Smooth muscle cell (in vitro differentiated cells): ENCODE measurements around the gene CPVL. TPM values are rescaled to one million over a fixed set of nuclear protein-coding genes. Genes with fewer than 3 reads are reported as not detected.

Source experiments
- DNase-seq: peaks from one replicate; lab custom pipeline; 2025; ENCODE audit not compliant: unreplicated experiment; lab: John Stamatoyannopoulos, UW
- H2AFZ ChIP-seq: fragments of 200-600 bp; sonication (generic); 2 replicates; pipeline ENCODE4 v1.6.0; 2016; ENCODE audit warnings: antibody characterized with exemption, low read depth, mild to moderate bottlenecking
- H3F3A ChIP-seq: fragments of 200-600 bp; sonication (generic); 2 replicates; pipeline ENCODE4 v1.6.0; 2017; ENCODE audit warnings: antibody characterized with exemption, low read depth
- H3K27ac ChIP-seq: fragments of 200-600 bp; sonication (generic); 2 replicates; pipeline ENCODE4 v1.5.1; 2016; ENCODE audit warnings: low read depth, mild to moderate bottlenecking
- H3K27me3 ChIP-seq: fragments of 200-600 bp; sonication (generic); 2 replicates; pipeline ENCODE4 v1.6.1; 2016; ENCODE audit warnings: low read depth, mild to moderate bottlenecking
- H3K36me3 ChIP-seq: fragments of 200-600 bp; sonication (generic); 2 replicates; pipeline ENCODE4 v1.5.1; 2016; ENCODE audit warnings: low read depth
- H3K4me1 ChIP-seq: fragments of 200-600 bp; sonication (generic); 2 replicates; pipeline ENCODE4 v1.5.1; 2016; ENCODE audit warnings: low read depth
- H3K4me2 ChIP-seq: fragments of 200-600 bp; sonication (generic); 2 replicates; pipeline ENCODE4 v1.6.0; 2016; ENCODE audit warnings: mild to moderate bottlenecking
- H3K4me3 ChIP-seq: fragments of 200-600 bp; sonication (generic); 2 replicates; pipeline ENCODE4 v1.5.1; 2016; ENCODE audit warnings: mild to moderate bottlenecking
- H3K79me2 ChIP-seq: fragments of 200-600 bp; sonication (generic); 2 replicates; pipeline ENCODE4 v1.6.0; 2016; ENCODE audit warnings: low read depth, mild to moderate bottlenecking
- H3K9ac ChIP-seq: fragments of 200-600 bp; sonication (generic); 2 replicates; pipeline ENCODE4 v1.6.0; 2016; ENCODE audit warnings: low read depth
- H3K9me3 ChIP-seq: fragments of 200-600 bp; sonication (generic); replicated peaks from 2 replicates; pipeline ENCODE4 v1.5.1; 2016; ENCODE audit warnings: low read depth
- H4K20me1 ChIP-seq: fragments of 200-600 bp; sonication (generic); 2 replicates; pipeline ENCODE4 v1.6.0; 2016; ENCODE audit warnings: low read depth
- CTCF ChIP-seq: fragments of 200-600 bp; sonication (generic); IDR thresholded peaks from 2 replicates; pipeline ENCODE4 v1.5.1; 2017; ENCODE audit warnings: borderline replicate concordance, mild to moderate bottlenecking, antibody characterized with exemption; ENCODE audit not compliant: insufficient read depth, poor library complexity, severe bottlenecking
- WGBS: methylation state at CpG from one replicate; pipeline ENCODE4 v1.1.7; 2016; ENCODE audit warnings: low lambda C conversion rate; 5-methylcytosine and 5-hydroxymethylcytosine counted together
- polyA plus RNA-seq: library from polyadenylated mRNA; unstranded; fragments of >200 nt; fragmentation: Nextera tagmentation; extraction: Ambion mirVana; gene quantifications from 2 replicates; pipeline ENCODE4 v1.2.1, GENCODE V29; 2016
- total RNA-seq: library from RNA; depleted of rRNA; stranded (reverse); fragments of >200 nt; gene quantifications from 2 replicates; pipeline ENCODE4 v1.2.3, GENCODE V29; 2014

CPVL gene
- total and polyA plus RNA-seq, 2 experiments from 2014 or later: 7.2 to 29.8 TPM

GRCh38 chr7:29044554-29044953 lies 101.8 kb downstream of the CPVL start:
- H3K4me1 ChIP-seq: peaks cover 24% of the 10 kb centered on the region
- 91% methylated on average over 5 of the region's 5 CpGs for WGBS
- TF ChIP-seq CTCF: no peak
- no peaks in the 10 kb centered on the region for H4K20me1 ChIP-seq
- H2AFZ ChIP-seq: no peak overlapping the region
- no peaks in the 10 kb centered on the region for H3K27me3 ChIP-seq
- no peak for DNase-seq
- peaks cover 19% of the 10 kb centered on the region for H3F3A ChIP-seq
- H3K4me2 ChIP-seq: no peak overlapping the region
- H3K27ac ChIP-seq: peak overlapping the region; percentile 22
- H3K9ac ChIP-seq: no peak overlapping the region
- no peaks in the 10 kb centered on the region for H3K9me3 ChIP-seq
- no peak overlapping the region for H3K4me3 ChIP-seq
- no peaks in the 10 kb centered on the region for H3K36me3 ChIP-seq
- no peaks in the 10 kb centered on the region for H3K79me2 ChIP-seq

- Histone ChIP-seq H3F3A (peaks cover 29% of the 10 kb centered on the region), H3K4me3 (no peak overlapping the region), H3K27ac (peak overlapping the region; percentile 41), H3K36me3 (no peaks in the 10 kb centered on the region), H3K27me3 (no peaks in the 10 kb centered on the region), H2AFZ (no peak overlapping the region), H3K9me3 (no peaks in the 10 kb centered on the region), H3K9ac (no peak overlapping the region), H3K4me2 (no peak overlapping the region), H3K79me2 (no peaks in the 10 kb centered on the region), H4K20me1 (no peaks in the 10 kb centered on the region), H3K4me1 (peaks cover 34% of the 10 kb centered on the region)
- DNase-seq: no peak
- TF ChIP-seq CTCF: no peak
- WGBS: 35% methylated on average over 5 of the region's 5 CpGs
Observed at GRCh38 chr7:29043576-29043975, 102.8 kb downstream of the CPVL start.

GRCh38 chr7:29042824-29043231 lies 103.5 kb downstream of the CPVL start:
- WGBS: 92% methylated on average over 4 of the region's 4 CpGs
- no peaks in the 10 kb centered on the region for H3K79me2 ChIP-seq
- H3K27ac ChIP-seq: no peak overlapping the region
- TF ChIP-seq CTCF: no peak
- no peak overlapping the region for H3K4me2 ChIP-seq
- peaks cover 41% of the 10 kb centered on the region for H3K4me1 ChIP-seq
- no peak overlapping the region for H2AFZ ChIP-seq
- no peaks in the 10 kb centered on the region for H4K20me1 ChIP-seq
- no peak overlapping the region for H3K4me3 ChIP-seq
- H3K9me3 ChIP-seq: no peaks in the 10 kb centered on the region
- no peaks in the 10 kb centered on the region for H3K27me3 ChIP-seq
- peaks cover 31% of the 10 kb centered on the region for H3F3A ChIP-seq
- no peaks in the 10 kb centered on the region for H3K36me3 ChIP-seq
- no peak for DNase-seq
- H3K9ac ChIP-seq: no peak overlapping the region

GRCh38 chr7:29041991-29042390 lies 104.3 kb downstream of the CPVL start:
- H3K4me3 ChIP-seq: no peak overlapping the region
- H3K4me1 ChIP-seq: peaks cover 44% of the 10 kb centered on the region
- no peak for TF ChIP-seq CTCF
- no peak overlapping the region for H2AFZ ChIP-seq
- peaks cover 33% of the 10 kb centered on the region for H3F3A ChIP-seq
- no peaks in the 10 kb centered on the region for H3K9me3 ChIP-seq
- no peak overlapping the region for H3K4me2 ChIP-seq
- no peak for DNase-seq
- H3K79me2 ChIP-seq: no peaks in the 10 kb centered on the region
- WGBS: 79% methylated on average over 4 of the region's 4 CpGs
- H4K20me1 ChIP-seq: no peaks in the 10 kb centered on the region
- no peaks in the 10 kb centered on the region for H3K36me3 ChIP-seq
- no peak overlapping the region for H3K9ac ChIP-seq
- H3K27me3 ChIP-seq: no peaks in the 10 kb centered on the region
- H3K27ac ChIP-seq: no peak overlapping the region
